VCaP (cell line): ENCODE measurements around the gene DISC1.
A peak's percentile ranks its signal among the peaks of the same experiment; 100 is the strongest.
"Not testable (repeated sequence)": the region's sequence is repeated elsewhere in the genome, so short reads cannot be mapped to it uniquely, and the experiment has no call there.

Experiments
- H3K27ac ChIP-seq: fragments of 450-650 bp; 2 replicates; pipeline ENCODE4 v1.5.1; 2017
- TF ChIP-seq, protein P1 (sequence below): fragments of 450-650 bp; conservative IDR thresholded peaks from 2 replicates; pipeline ENCODE4 v1.5.1; 2017; ENCODE audit warnings: mild to moderate bottlenecking, moderate library complexity

Gene DISC1

DNA sequence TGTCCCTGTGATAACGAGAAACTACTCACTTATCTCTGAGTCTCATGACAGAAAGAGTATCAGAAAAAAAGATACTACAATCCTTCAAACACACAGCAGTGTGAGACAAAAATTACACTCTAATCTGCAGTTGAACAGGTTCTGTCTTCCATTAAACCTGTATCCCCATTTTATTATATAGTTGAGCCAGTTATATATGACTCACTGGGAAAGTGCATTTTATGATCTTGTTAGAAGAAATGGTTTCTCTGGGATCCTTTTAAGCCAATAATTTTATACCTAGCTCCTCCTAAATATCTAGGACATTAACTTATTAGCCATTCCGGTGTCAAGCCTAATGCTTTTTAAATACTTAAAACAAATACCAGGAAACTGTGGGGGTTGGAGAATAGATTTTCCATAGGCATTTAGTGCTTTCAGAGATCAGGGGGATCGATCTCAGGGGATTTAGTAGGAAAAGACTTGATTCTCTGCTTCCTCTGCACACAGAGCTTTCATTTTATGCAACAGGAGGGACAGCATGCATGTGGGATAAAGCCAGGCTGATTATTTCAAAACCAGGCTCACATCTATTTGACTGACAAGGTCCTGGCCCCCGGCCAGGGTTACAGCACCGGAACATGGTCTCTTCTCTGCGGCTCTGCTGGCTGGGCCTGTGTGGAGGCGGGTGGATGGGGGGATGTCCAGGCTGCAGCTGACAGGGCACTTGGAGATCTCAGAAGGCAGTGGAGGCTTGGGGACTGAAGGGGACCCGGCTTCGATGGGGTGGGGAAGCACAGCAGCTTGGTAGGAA, 310.6 kb downstream of the DISC1 start:
- H3K27ac ChIP-seq = peak overlapping the region; percentile 29; the same call in 1 of the 2 replicates
- TF ChIP-seq, protein P1, sequence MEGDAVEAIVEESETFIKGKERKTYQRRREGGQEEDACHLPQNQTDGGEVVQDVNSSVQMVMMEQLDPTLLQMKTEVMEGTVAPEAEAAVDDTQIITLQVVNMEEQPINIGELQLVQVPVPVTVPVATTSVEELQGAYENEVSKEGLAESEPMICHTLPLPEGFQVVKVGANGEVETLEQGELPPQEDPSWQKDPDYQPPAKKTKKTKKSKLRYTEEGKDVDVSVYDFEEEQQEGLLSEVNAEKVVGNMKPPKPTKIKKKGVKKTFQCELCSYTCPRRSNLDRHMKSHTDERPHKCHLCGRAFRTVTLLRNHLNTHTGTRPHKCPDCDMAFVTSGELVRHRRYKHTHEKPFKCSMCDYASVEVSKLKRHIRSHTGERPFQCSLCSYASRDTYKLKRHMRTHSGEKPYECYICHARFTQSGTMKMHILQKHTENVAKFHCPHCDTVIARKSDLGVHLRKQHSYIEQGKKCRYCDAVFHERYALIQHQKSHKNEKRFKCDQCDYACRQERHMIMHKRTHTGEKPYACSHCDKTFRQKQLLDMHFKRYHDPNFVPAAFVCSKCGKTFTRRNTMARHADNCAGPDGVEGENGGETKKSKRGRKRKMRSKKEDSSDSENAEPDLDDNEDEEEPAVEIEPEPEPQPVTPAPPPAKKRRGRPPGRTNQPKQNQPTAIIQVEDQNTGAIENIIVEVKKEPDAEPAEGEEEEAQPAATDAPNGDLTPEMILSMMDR = no peak

DNA sequence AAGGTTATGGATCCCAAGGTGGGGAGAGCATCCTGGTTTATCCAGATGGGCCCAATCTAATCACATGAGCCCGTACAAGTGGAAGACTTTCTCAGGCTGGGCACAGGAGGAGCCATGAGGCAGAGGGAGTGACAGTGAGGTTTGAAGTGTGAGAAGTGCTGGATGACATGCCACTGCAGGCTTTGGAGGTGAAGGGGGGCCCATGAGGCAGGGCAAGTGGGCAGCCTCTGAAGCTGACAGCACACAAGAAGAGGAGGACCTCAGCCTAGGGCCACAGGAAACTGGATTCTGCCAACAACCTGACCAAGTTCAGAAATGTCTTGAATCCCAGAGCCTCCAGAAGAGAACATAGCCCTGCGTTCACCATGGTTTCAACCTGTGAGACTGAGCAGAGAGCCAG, 311.6 kb downstream of the DISC1 start:
- TF ChIP-seq, protein P1 = no peak
- H3K27ac ChIP-seq = no peak overlapping the region

DNA sequence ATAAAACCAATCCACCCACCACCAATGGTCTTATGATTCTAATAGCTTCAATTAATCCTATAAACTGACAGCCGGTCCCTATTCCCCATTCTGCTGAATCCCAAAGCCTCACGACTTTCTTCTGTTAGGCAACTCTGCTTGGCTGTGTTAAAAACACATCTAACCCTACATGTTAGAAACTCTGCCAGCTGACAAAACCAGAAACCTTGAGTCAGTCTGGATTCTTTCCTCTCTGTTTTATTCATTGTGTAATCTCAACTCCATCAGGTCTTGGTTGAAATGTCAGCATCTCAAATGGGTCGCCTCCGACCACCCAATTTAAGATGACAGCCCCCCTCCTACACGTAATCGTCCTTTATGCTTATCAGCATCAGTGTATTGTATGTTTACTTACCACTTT, 312.1 kb downstream of the DISC1 start:
- TF ChIP-seq, protein P1 = no peak
- no peak overlapping the region for H3K27ac ChIP-seq

DNA sequence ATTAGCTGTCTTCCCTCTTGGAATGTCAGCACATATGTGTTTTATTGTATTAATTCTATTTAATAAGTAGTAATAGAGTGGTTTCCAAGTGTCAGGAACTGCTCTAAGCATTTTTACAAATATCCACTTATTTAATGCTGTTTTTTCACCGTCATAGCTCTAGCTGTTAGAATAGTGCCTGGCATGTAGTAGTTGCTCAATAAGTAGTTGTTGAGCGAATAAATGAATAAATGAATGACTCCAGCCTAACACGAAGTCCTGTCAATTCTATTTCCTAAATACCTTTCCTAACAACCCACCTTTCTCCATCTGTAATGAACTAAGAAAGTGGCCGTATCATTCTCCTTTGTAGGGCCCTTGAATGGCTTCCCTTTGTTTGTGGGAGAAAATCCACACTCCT, 312.5 kb downstream of the DISC1 start:
- TF ChIP-seq, protein P1 = no peak
- H3K27ac ChIP-seq = no peak overlapping the region

DNA sequence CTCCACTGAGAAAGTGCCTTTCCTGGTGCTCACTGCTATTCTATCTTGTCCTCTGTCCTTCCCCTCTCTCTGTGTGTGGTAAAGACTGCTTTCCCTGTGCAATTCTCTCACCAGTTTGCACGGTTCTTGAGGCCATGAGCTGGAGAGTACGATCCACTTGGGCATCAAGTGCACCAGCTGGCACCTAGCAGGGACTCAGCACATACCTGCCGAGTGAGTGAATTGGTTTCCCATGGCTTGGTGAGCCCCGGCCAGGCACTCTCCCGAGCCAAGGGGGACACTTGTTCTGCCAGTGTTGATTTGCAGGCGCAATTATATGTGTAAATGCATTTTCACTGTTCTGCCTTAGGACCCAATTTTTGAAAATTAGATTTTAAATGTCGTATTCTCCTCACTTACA, 313.5 kb downstream of the DISC1 start:
- no peak overlapping the region for H3K27ac ChIP-seq
- TF ChIP-seq, protein P1 = no peak

DNA sequence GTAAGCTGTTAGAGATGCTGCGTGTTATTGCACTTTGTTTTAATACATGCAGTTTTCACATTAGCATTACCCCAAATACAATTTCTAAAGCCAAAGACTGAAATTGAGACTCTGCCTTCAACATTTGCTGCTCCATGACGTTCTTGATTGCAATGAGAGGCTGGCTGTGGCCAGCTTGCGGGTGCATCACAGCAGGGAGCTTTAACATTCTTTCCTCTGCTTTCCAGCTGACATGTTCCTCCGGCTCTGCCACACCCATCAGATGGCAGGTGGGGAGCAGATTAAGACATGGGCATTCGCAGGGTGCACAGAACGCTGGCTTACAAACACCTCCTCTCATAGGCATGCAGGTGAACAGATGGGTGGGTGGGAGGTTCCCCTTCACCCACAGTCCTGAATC, 314.1 kb downstream of the DISC1 start:
- no peak overlapping the region for H3K27ac ChIP-seq
- TF ChIP-seq, protein P1 = no peak

DNA sequence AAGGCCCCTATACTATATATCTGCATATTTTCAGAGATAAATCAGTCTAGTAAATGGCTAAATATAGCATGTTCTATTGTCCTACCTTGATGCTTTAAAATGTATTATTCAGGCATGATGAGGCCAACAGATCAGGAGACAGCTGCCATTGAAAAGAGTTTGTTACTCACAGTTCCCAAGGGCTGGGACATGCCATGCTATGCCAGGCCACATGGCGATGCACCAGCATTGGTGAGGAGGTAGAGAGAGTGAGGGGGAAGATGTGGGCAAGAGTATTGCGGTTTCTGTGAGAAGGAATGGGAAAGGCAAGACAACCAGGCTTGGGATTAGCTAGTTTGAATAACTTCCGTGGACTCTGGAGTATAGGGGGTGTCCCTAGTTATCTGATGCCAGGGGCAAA, 316.5 kb downstream of the DISC1 start:
- TF ChIP-seq, protein P1 = no peak
- H3K27ac ChIP-seq = no peak overlapping the region

DNA sequence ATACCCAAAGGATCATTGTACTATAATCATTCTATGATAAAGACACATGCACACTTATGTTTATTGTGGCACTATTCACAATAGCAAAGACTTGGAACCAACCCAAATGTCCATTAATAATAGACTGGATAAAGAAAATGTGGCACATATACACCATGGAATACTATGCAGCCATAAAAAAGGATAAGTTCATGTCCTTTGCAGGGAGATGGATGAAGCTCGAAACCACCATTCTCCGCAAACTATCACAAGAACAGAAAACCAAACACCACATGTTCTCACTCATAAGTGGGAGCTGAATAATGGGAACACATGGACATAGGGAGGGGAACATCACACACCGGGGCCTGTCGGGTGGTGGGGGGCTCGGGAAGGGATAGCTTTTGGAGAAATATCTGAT, 321.5 kb downstream of the DISC1 start:
- not testable (repeated sequence) for H3K27ac ChIP-seq
